Smooth muscle cell (in vitro differentiated cells): ENCODE results near the gene IFNA4. TPM values are rescaled to one million over a fixed set of nuclear protein-coding genes. Genes with fewer than 3 reads are reported as not detected.
A peak's percentile ranks its signal among the peaks of the same experiment; 100 is the strongest.
"Not testable (repeated sequence)": the region's sequence is repeated elsewhere in the genome, so short reads cannot be mapped to it uniquely, and the experiment has no call there.

ENCODE experiments used
- DNase-seq: peaks from one replicate; lab custom pipeline; 2025; ENCODE audit not compliant: unreplicated experiment; lab: John Stamatoyannopoulos, UW
- H2AFZ ChIP-seq: fragments of 200-600 bp; sonication (generic); 2 replicates; pipeline ENCODE4 v1.6.0; 2016; ENCODE audit warnings: antibody characterized with exemption, low read depth, mild to moderate bottlenecking
- H3F3A ChIP-seq: fragments of 200-600 bp; sonication (generic); 2 replicates; pipeline ENCODE4 v1.6.0; 2017; ENCODE audit warnings: antibody characterized with exemption, low read depth
- H3K27ac ChIP-seq: fragments of 200-600 bp; sonication (generic); 2 replicates; pipeline ENCODE4 v1.5.1; 2016; ENCODE audit warnings: low read depth, mild to moderate bottlenecking
- H3K27me3 ChIP-seq: fragments of 200-600 bp; sonication (generic); 2 replicates; pipeline ENCODE4 v1.6.1; 2016; ENCODE audit warnings: low read depth, mild to moderate bottlenecking
- H3K36me3 ChIP-seq: fragments of 200-600 bp; sonication (generic); 2 replicates; pipeline ENCODE4 v1.5.1; 2016; ENCODE audit warnings: low read depth
- H3K4me1 ChIP-seq: fragments of 200-600 bp; sonication (generic); 2 replicates; pipeline ENCODE4 v1.5.1; 2016; ENCODE audit warnings: low read depth
- H3K4me2 ChIP-seq: fragments of 200-600 bp; sonication (generic); 2 replicates; pipeline ENCODE4 v1.6.0; 2016; ENCODE audit warnings: mild to moderate bottlenecking
- H3K4me3 ChIP-seq: fragments of 200-600 bp; sonication (generic); 2 replicates; pipeline ENCODE4 v1.5.1; 2016; ENCODE audit warnings: mild to moderate bottlenecking
- H3K79me2 ChIP-seq: fragments of 200-600 bp; sonication (generic); 2 replicates; pipeline ENCODE4 v1.6.0; 2016; ENCODE audit warnings: low read depth, mild to moderate bottlenecking
- H3K9ac ChIP-seq: fragments of 200-600 bp; sonication (generic); 2 replicates; pipeline ENCODE4 v1.6.0; 2016; ENCODE audit warnings: low read depth
- H3K9me3 ChIP-seq: fragments of 200-600 bp; sonication (generic); replicated peaks from 2 replicates; pipeline ENCODE4 v1.5.1; 2016; ENCODE audit warnings: low read depth
- H4K20me1 ChIP-seq: fragments of 200-600 bp; sonication (generic); 2 replicates; pipeline ENCODE4 v1.6.0; 2016; ENCODE audit warnings: low read depth
- CTCF ChIP-seq: fragments of 200-600 bp; sonication (generic); IDR thresholded peaks from 2 replicates; pipeline ENCODE4 v1.5.1; 2017; ENCODE audit warnings: borderline replicate concordance, mild to moderate bottlenecking, antibody characterized with exemption; ENCODE audit not compliant: insufficient read depth, poor library complexity, severe bottlenecking
- WGBS: methylation state at CpG from one replicate; pipeline ENCODE4 v1.1.7; 2016; ENCODE audit warnings: low lambda C conversion rate; 5-methylcytosine and 5-hydroxymethylcytosine counted together
- polyA plus RNA-seq: library from polyadenylated mRNA; unstranded; fragments of >200 nt; fragmentation: Nextera tagmentation; extraction: Ambion mirVana; gene quantifications from 2 replicates; pipeline ENCODE4 v1.2.1, GENCODE V29; 2016
- total RNA-seq: library from RNA; depleted of rRNA; stranded (reverse); fragments of >200 nt; gene quantifications from 2 replicates; pipeline ENCODE4 v1.2.3, GENCODE V29; 2014

Gene IFNA4
- total and polyA plus RNA-seq, 2 experiments from 2014 or later = not detected

- H3K4me2 ChIP-seq = no peak overlapping the region
- TF ChIP-seq CTCF = no peak
- H3K27me3 ChIP-seq = peaks cover 14% of the 10 kb centered on the region
- H3K36me3 ChIP-seq = no peaks in the 10 kb centered on the region
- H3K9me3 ChIP-seq = no peaks in the 10 kb centered on the region
- H3K4me1 ChIP-seq = no peaks in the 10 kb centered on the region
- H4K20me1 ChIP-seq = no peaks in the 10 kb centered on the region
- no peak overlapping the region for H3K9ac ChIP-seq
- WGBS = 90% methylated on average over 2 of the region's 2 CpGs
- no peak overlapping the region for H2AFZ ChIP-seq
- no peaks in the 10 kb centered on the region for H3F3A ChIP-seq
- no peak overlapping the region for H3K4me3 ChIP-seq
- H3K79me2 ChIP-seq = no peaks in the 10 kb centered on the region
- no peak for DNase-seq
- H3K27ac ChIP-seq = no peak overlapping the region
These were observed 45.9 kb upstream of the IFNA4 start for GRCh38 chr9:21233258-21233657.

GRCh38 chr9:21228122-21228521, 40.7 kb upstream of the IFNA4 start, which contains the start of gene IFNA17:
TSS of gene IFNA17 (minus strand) at chr9:21228222. CDS start at chr9:21228173, 49 bp downstream.
- peaks cover 7% of the 10 kb centered on the region for H3K27me3 ChIP-seq
- H3K9me3 ChIP-seq = no peaks in the 10 kb centered on the region
- TF ChIP-seq CTCF = no peak
- no peak within 1 kb of the TSS for H3K9ac ChIP-seq
- H2AFZ ChIP-seq = no peak within 1 kb of the TSS
- no peaks in the 10 kb centered on the region for H3K4me1 ChIP-seq
- H4K20me1 ChIP-seq = no peaks in the 10 kb centered on the region
- no peaks in the 10 kb centered on the region for H3K79me2 ChIP-seq
- no peak within 1 kb of the TSS for H3K27ac ChIP-seq
- no peaks in the 10 kb centered on the region for H3F3A ChIP-seq
- no peak for DNase-seq
- H3K4me2 ChIP-seq = no peak within 1 kb of the TSS
- 76% methylated on average over 2 of the region's 2 CpGs for WGBS
- H3K4me3 ChIP-seq = no peak within 1 kb of the TSS
- H3K36me3 ChIP-seq = no peaks in the 10 kb centered on the region

GRCh38 chr9:21217211-21217610, 29.8 kb upstream of the IFNA4 start, which contains the start of gene IFNA16:
TSS of gene IFNA16 (minus strand) at chr9:21217311. CDS start at chr9:21217305, 6 bp downstream.
- not testable (repeated sequence) for DNase-seq, H3K79me2 ChIP-seq, H3F3A ChIP-seq, H3K4me3 ChIP-seq, H3K9me3 ChIP-seq, H3K9ac ChIP-seq, H3K4me1 ChIP-seq, H3K4me2 ChIP-seq, H3K27ac ChIP-seq, H3K36me3 ChIP-seq, H4K20me1 ChIP-seq, H2AFZ ChIP-seq
- 100% methylated on average over 1 of the region's 1 CpG for WGBS
- H3K27me3 ChIP-seq = peaks cover 11% of the 10 kb centered on the region

- not testable (repeated sequence) for H3F3A ChIP-seq, H3K4me2 ChIP-seq, H4K20me1 ChIP-seq, H3K9ac ChIP-seq, H3K36me3 ChIP-seq, H3K27me3 ChIP-seq, H3K27ac ChIP-seq, H2AFZ ChIP-seq, H3K79me2 ChIP-seq, H3K4me3 ChIP-seq, DNase-seq, H3K4me1 ChIP-seq, H3K9me3 ChIP-seq
- 37% methylated on average over 5 of the region's 5 CpGs for WGBS
- peak; percentile 37 for TF ChIP-seq CTCF
These were observed 26.3 kb upstream of the IFNA4 start for GRCh38 chr9:21213411-21214326.

- DNase-seq, H3K79me2 ChIP-seq, H3K9ac ChIP-seq, H3K4me2 ChIP-seq, H3K27me3 ChIP-seq, H3K27ac ChIP-seq, H3K4me3 ChIP-seq, H3F3A ChIP-seq, H3K4me1 ChIP-seq, H4K20me1 ChIP-seq, H3K36me3 ChIP-seq, H3K9me3 ChIP-seq, H2AFZ ChIP-seq: not testable (repeated sequence)
- 74% methylated on average over 2 of the region's 2 CpGs for WGBS
These were observed 24.8 kb upstream of the IFNA4 start for GRCh38 chr9:21212160-21212559.

GRCh38 chr9:21210782-21211181, 23.4 kb upstream of the IFNA4 start:
- not testable (repeated sequence) for H3K4me3 ChIP-seq, H3K9me3 ChIP-seq, DNase-seq, H3K4me2 ChIP-seq, H2AFZ ChIP-seq, H3K36me3 ChIP-seq, H3K9ac ChIP-seq, H3K79me2 ChIP-seq, H3K27me3 ChIP-seq, H3F3A ChIP-seq, H4K20me1 ChIP-seq, H3K4me1 ChIP-seq, H3K27ac ChIP-seq
- 100% methylated on average over 2 of the region's 2 CpGs for WGBS
